Neural progenitor cell (in vitro differentiated cells): ENCODE measurements around the gene CNIH2.

ENCODE experiments used
- CTCF ChIP-seq: fragments of 200-600 bp; sonication (generic); IDR thresholded peaks from 2 replicates; pipeline ENCODE4 v1.5.1; 2017; ENCODE audit warnings: antibody characterized with exemption, mild to moderate bottlenecking
- EZH2 ChIP-seq: fragments of 200-600 bp; sonication (generic); IDR thresholded peaks from 2 replicates; pipeline ENCODE4 v1.6.1; 2017; ENCODE audit warnings: antibody characterized with exemption, mild to moderate bottlenecking, moderate library complexity

- TF ChIP-seq CTCF (no peak), EZH2 (no peak)
These were observed 34.0 kb upstream of the CNIH2 start for GRCh38 chr11:66243782-66244535.
